H1 (cell line): ENCODE data around the gene KRTAP8-1.

ENCODE experiments used
- CEBPB ChIP-seq: IDR thresholded peaks from 2 replicates; pipeline ENCODE4 v1.6.1; 2012; ENCODE audit warnings: low read depth, low read length
- EP300 ChIP-seq, 2 experiments: IDR thresholded peaks; 1 replicate in 1 of 2; 2 replicates in 1 of 2; pipeline ENCODE4 v1.6.1; 2011 to 2012; ENCODE audit warnings: low read depth in 2 of 2, low read length in 2 of 2, mild to moderate bottlenecking in 2 of 2, borderline replicate concordance in 1 of 2, inconsistent platforms in 1 of 2, moderate library complexity in 1 of 2
- KDM1A ChIP-seq: fragments of 200-600, 300-600 bp; sonication (generic); IDR thresholded peaks from 2 replicates; pipeline ENCODE4 v1.7.1; 2016; ENCODE audit warnings: mild to moderate bottlenecking, low read length, borderline replicate concordance
- POLR2A ChIP-seq, 2 experiments: IDR thresholded peaks; 1 replicate in 1 of 2; 2 replicates in 1 of 2; pipeline ENCODE4 v1.6.1; 2011; ENCODE audit warnings: low read depth in 2 of 2, low read length in 2 of 2, mild to moderate bottlenecking in 2 of 2; ENCODE audit errors: control extremely low read depth in 1 of 2
- POLR2AphosphoS5 ChIP-seq: IDR thresholded peaks from 2 replicates; pipeline ENCODE4 v1.6.1; 2011; ENCODE audit warnings: low read depth, low read length
- RBBP5 ChIP-seq: IDR thresholded peaks from 2 replicates; pipeline ENCODE4 v1.7.1; 2012; ENCODE audit warnings: low read depth, mild to moderate bottlenecking, inconsistent platforms, low read length, moderate library complexity, borderline replicate concordance
- TF ChIP-seq, protein P1 (sequence below), 3 experiments: IDR thresholded peaks; 1 replicate in 2 of 3; 2 replicates in 1 of 3; pipeline versions ENCODE4 v1.5.1 to v1.6.1; 2011; ENCODE audit warnings: low read length in 3 of 3, mild to moderate bottlenecking in 3 of 3, inconsistent platforms in 2 of 3, low read depth in 1 of 3, moderate library complexity in 1 of 3; ENCODE audit not compliant: insufficient read depth in 1 of 3; ENCODE audit errors: control extremely low read depth in 1 of 3

DNA sequence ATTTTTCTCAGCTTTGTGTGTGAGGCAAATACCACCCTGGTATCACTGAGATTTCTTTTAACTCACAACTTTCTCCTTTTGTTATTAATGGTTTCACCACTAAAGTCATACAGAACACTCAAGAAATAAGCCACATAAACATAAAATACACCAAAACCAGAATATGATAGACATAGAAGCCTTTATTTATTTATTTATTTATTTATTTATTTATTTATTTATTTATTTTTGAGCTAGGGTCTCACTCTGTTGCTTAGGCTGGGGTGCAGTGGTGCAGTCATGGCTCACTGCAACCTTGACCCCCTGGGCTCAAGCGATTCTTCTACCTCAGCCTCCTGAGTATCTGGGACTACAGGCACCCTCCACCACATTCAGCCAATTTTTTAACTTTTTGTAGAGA lies 12.5 kb downstream of the KRTAP8-1 start:
- no peak for TF ChIP-seq POLR2A (IDR thresholded peaks at IDR 0.05; ENCODE audit: control extremely low read depth in 1 of 2, low read depth in 2 of 2, low read length in 2 of 2)
- TF ChIP-seq, protein P1, sequence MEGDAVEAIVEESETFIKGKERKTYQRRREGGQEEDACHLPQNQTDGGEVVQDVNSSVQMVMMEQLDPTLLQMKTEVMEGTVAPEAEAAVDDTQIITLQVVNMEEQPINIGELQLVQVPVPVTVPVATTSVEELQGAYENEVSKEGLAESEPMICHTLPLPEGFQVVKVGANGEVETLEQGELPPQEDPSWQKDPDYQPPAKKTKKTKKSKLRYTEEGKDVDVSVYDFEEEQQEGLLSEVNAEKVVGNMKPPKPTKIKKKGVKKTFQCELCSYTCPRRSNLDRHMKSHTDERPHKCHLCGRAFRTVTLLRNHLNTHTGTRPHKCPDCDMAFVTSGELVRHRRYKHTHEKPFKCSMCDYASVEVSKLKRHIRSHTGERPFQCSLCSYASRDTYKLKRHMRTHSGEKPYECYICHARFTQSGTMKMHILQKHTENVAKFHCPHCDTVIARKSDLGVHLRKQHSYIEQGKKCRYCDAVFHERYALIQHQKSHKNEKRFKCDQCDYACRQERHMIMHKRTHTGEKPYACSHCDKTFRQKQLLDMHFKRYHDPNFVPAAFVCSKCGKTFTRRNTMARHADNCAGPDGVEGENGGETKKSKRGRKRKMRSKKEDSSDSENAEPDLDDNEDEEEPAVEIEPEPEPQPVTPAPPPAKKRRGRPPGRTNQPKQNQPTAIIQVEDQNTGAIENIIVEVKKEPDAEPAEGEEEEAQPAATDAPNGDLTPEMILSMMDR (IDR thresholded peaks at IDR 0.05; ENCODE audit: control extremely low read depth in 1 of 3, insufficient read depth in 1 of 3, low read depth in 1 of 3, low read length in 3 of 3): no peak
- TF ChIP-seq POLR2AphosphoS5: no peak
- TF ChIP-seq RBBP5: no peak
- no peak for TF ChIP-seq EP300 (IDR thresholded peaks at IDR 0.05; ENCODE audit: borderline replicate concordance in 1 of 2, low read depth in 2 of 2, low read length in 2 of 2)
- no peak for TF ChIP-seq CEBPB
- TF ChIP-seq KDM1A: no peak
